ENCODE measurements around the gene PTPN23. TPM values are rescaled to one million over a fixed set of nuclear protein-coding genes. Genes with fewer than 3 reads are reported as not detected.

PTPN23 gene
- total and polyA plus RNA-seq, 2 of the 13 experiments (the other 11 are each of a cell fraction or from before 2014, with no cell fraction given), result 2.3 to 3.7 TPM

GRCh38 chr3:47394140-47394870 is 13.5 kb downstream of the PTPN23 start:
- peak overlapping the region; percentile 46 for H3K4me2 ChIP-seq (ENCODE audit: low read depth, low read length)
- H2AFZ ChIP-seq (ENCODE audit: low read length), result no peak overlapping the region
- H3K4me1 ChIP-seq (ENCODE audit: insufficient read depth, low read length), result peaks cover 48% of the 10 kb centered on the region
- H3K79me2 ChIP-seq (ENCODE audit: insufficient read depth, low read length), result peaks cover 56% of the 10 kb centered on the region
- no peaks in the 10 kb centered on the region for H3K9me3 ChIP-seq (ENCODE audit: low read length)
- peak; percentile 85 for DNase-seq (ENCODE audit: low spot score)
- peaks cover 10 to 33% of the 10 kb centered on the region in 2 experiments for H3K36me3 ChIP-seq (replicated peaks in 1 of 2; ENCODE audit: control insufficient read depth in 1 of 2, insufficient read depth in 2 of 2, low read length in 2 of 2)
- ATAC-seq, result peak; percentile 94
- H3K9ac ChIP-seq (ENCODE audit: insufficient read depth, low read depth, low read length), result peak overlapping the region; percentile 53
- ChIA-PET CTCF (ENCODE audit: low intra/inter-chr PET ratio, low total read pairs) (no interaction called here), POLR2A (interaction anchor here (2.3 kb wide), 1 partner anchor 14 kb away, joined by 18 read pairs; the partner anchor contains the start of gene PTPN23)
- WGBS (ENCODE audit: low lambda C conversion rate), result 23% methylated on average over 8 of the region's 8 CpGs
- peaks cover 15% of the 10 kb centered on the region; the same call in 1 of the 2 replicates for H4K20me1 ChIP-seq (ENCODE audit: insufficient read depth, low read length)
- no TSS peak for BruUV-seq (replicated peaks)
- H3K27ac ChIP-seq (ENCODE audit: extremely low read length, insufficient read depth, low read length), result peak overlapping the region; percentile 59
- no peaks in the 10 kb centered on the region for H3K27me3 ChIP-seq (ENCODE audit: control insufficient read depth in 1 of 2, insufficient read depth in 2 of 2, low read length in 2 of 2)
- intact Hi-C loops (cut with micrococcal nuclease; ENCODE audit: unreplicated experiment) (loop anchor here (1.0 to 2.0 kb wide), 2 partner anchors 9 to 14 kb away; partner anchors contain the start of gene PTPN23), in situ Hi-C loops (cut with HindIII; ENCODE audit: extremely low pct_ligation_motif_present, low pct_unique_long_range_greater_than_20kb) (no loop called here)
- H3K4me3 ChIP-seq (replicated peaks in 1 of 3; ENCODE audit: insufficient read depth in 1 of 3, low read depth in 2 of 3, low read length in 3 of 3), result no peak overlapping the region; a peak in 2 of 6 replicates
- FAIRE-seq, result peak; percentile 94
- TF ChIP-seq NONO (IDR thresholded peaks at IDR 0.05) (no peak), NONO (CRISPR knock-in tag; conservative IDR thresholded peaks at IDR 0.05) (peak; percentile 64), BHLHE40 (IDR thresholded peaks at IDR 0.05; ENCODE audit: low read length) (no peak), MAX (IDR thresholded peaks at IDR 0.05) (peak; percentile 17; the same call in 1 of the 2 replicates), USF2 (IDR thresholded peaks at IDR 0.05; ENCODE audit: low read depth, low read length) (no peak), USF2 (CRISPR knock-in tag; IDR thresholded peaks at IDR 0.05; ENCODE audit: borderline replicate concordance) (no peak), EP300 (IDR thresholded peaks at IDR 0.05; ENCODE audit: low read depth in 2 of 2, low read length in 2 of 2) (peak in 1 of 2 experiments; percentile 63; a peak in 2 of 4 replicates), EP300 (CRISPR knock-in tag; IDR thresholded peaks at IDR 0.05; ENCODE audit: borderline replicate concordance) (no peak), SIN3B (IDR thresholded peaks at IDR 0.05; ENCODE audit: low read length) (no peak), THAP11 (CRISPR knock-in tag; IDR thresholded peaks at IDR 0.05) (0 out of 2 replicates have a peak, but pooled peaks have one; percentile 28), AHDC1 (CRISPR knock-in tag; IDR thresholded peaks at IDR 0.05; ENCODE audit: borderline replicate concordance) (0 out of 2 replicates have a peak, but pooled peaks have one; percentile 24), ZKSCAN8 (CRISPR knock-in tag; IDR thresholded peaks at IDR 0.05; ENCODE audit: borderline replicate concordance) (no peak; the same call in 1 of the 2 replicates)
- TF ChIP-seq, protein P1, sequence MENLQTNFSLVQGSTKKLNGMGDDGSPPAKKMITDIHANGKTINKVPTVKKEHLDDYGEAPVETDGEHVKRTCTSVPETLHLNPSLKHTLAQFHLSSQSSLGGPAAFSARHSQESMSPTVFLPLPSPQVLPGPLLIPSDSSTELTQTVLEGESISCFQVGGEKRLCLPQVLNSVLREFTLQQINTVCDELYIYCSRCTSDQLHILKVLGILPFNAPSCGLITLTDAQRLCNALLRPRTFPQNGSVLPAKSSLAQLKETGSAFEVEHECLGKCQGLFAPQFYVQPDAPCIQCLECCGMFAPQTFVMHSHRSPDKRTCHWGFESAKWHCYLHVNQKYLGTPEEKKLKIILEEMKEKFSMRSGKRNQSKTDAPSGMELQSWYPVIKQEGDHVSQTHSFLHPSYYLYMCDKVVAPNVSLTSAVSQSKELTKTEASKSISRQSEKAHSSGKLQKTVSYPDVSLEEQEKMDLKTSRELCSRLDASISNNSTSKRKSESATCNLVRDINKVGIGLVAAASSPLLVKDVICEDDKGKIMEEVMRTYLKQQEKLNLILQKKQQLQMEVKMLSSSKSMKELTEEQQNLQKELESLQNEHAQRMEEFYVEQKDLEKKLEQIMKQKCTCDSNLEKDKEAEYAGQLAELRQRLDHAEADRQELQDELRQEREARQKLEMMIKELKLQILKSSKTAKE (CRISPR knock-in tag; IDR thresholded peaks at IDR 0.05; ENCODE audit: borderline replicate concordance), result peak; percentile 84

Measured in HepG2 (cell line).